ENCODE data around the gene MAML3.

The MAML3 gene

GRCh38 chr4:139988863-139989765 lies 164.9 kb downstream of the MAML3 start:
- DNase-seq: peak; percentile 96

DNA sequence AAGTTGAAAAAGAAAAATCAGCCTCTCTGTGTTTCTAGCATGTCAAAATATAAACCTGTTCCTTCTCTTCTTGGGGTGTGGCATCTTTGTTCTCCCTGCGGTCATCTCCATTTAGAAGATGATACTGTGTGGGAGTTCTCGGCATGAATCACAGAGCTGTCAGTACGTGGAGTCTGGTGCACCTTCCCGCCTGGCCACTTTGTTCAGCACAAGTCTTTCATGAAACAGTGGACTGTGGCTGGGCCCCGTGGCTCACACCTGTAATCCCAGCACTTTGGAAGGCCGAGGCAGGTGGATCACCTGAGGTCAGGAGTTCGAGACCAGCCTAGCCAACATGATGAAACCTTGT lies 166.5 kb downstream of the MAML3 start:
- DNase-seq: no peak

GRCh38 chr4:139986689-139987501 lies 167.1 kb downstream of the MAML3 start:
- peak; percentile 17 for DNase-seq

DNA sequence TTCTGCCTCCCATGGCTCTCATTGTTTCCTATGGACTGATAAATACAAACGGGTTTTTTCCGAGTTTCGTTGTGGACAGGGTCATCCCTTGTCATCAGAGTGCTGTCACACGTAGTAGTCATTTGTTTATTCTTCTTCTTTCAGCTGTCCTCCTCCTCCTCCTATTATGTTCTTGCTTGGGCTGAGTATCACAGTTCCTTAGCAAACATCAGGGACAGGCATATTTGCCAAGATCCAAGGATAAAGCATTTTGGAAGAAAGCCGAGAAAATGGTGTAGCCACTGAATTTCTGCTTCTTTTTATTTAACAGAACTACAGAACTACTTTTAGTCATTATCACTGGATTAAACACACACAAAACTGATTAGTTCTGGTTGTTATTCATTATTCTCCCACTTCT lies 167.9 kb downstream of the MAML3 start:
- no peak for DNase-seq

- no peak for DNase-seq
Measured at GRCh38 chr4:139985401-139985800, 168.6 kb downstream of the MAML3 start.

DNA sequence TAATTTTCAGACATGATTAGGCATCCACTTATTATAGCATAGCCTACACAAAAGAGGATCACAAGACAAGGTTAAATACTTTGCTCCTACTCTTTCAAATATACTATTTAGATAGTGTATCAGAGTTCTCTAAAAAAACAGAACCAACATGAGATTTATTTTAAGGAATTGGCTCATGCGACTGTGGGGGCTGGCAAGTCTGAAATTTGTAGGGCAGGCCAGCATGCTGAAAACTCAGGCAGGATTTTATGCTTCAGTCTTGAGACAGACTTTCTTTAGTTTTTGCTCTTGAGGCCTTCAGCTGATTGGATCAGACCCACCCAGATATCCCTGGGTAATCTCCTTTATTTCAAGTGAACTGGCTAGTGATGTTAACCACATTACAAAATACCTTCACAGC lies 169.5 kb downstream of the MAML3 start:
- no peak for DNase-seq

DNA sequence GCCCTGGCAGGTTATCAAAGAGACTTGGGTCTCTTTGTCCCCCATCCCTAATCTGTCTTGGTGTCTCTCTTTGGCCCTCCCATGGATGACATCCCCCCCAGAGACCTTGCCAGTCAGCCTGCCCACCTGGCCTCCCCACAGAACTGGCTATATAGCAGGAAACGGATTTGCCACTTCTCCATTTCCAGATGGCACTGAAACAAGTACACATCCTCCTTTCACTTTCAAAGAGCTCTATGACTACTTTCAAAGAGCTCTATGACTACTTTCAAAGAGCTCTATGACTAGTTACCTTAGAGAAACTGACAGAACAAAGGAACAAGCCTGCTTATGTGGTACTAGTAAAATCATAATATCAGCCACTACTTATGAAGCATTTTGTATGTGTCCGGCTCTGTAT lies 175.3 kb downstream of the MAML3 start:
- DNase-seq: no peak

- DNase-seq: no peak
Measured at GRCh38 chr4:139977838-139978609, 176.0 kb downstream of the MAML3 start.

- peak; percentile 27 for DNase-seq
Measured at GRCh38 chr4:139975830-139976272, 178.1 kb downstream of the MAML3 start.

DNA sequence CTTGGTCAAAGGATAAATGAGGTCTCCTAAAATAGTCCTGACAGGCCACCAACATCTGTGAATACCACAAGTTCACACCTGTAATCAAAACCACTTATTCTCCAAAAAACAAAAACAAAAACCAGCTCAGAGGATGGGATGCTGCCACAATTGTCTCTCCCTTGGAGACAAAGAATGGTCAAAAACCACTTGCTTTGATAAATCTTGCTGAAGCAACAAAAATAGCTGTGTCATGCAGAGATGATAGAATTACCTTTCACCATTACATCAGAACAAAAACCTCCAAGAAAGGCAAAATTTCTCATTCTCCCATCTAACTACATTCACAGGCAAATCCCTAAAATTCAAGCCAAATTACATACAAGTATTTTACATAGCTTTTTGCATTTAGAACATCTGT lies 180.4 kb downstream of the MAML3 start:
- peak; percentile 22 for DNase-seq

DNA sequence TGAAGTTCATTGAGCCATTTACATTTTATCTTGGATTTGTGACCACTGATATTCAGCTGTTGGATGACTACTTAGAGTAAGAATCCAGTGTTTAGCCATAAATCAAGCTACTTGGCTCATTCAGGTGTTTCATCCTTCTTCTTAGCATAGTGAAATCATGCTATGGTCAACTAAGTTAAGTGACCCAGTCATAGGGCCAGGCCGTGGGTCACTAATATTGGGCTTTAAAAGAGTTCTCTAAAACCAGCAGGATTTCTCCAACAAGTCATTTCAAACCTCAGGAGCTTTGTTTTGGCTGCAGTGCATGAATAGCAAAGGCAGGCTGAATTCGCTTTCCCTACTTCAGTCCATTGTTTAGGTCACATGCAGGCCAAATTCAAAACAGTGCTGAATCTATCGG lies 181.0 kb downstream of the MAML3 start:
- peak; percentile 45 for DNase-seq

DNA sequence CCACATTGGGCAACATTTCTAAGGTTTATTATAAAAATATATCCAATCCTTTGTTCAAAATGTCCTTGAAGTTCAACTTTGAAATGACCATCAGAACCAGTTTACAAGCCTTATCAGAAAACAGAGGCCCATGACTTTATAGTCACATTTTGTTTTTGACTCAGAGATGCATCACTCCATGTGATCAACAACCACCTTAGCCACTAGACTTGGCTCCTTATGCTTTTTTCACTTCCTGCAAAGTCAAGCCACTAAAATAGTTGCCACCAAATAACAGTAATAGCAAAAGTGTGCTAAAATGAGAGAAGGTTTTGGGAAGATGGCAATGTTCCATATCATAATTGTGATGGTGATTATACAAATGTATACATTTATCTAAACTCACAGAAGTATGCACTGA lies 181.7 kb downstream of the MAML3 start:
- no peak for DNase-seq

- DNase-seq: no peak
Measured at GRCh38 chr4:139971111-139971510, 182.9 kb downstream of the MAML3 start.

DNA sequence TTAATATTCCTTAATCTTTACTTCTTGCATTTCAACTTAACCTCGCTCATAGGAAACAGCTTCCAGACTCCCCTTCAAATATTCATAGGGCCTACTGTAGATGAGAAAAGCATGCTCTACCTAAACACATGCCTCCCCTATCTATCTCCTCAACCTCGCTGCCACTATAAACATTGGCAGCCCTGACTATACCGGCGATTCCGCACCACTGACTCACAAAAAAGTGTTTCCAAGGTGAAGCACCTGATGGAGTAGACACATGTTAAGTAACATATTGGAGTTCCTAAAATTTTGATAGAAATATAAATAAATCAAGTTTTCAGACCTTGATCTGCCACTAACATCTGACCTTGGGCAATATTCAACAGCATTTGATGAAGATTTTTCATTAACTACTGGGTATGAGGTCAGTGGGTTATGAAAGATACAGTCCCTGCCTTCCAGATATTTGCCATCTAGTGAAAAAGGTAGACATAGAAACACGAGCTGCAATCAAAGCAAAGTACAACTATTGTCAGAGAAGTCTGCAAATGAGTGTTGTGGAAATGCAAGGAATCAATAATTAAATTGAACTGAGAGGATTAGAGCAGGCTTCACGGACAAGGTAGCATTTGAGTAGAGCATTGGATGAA lies 184.2 kb downstream of the MAML3 start:
- DNase-seq: no peak

- no peak for DNase-seq
Measured at GRCh38 chr4:139968831-139969230, 185.2 kb downstream of the MAML3 start.

DNA sequence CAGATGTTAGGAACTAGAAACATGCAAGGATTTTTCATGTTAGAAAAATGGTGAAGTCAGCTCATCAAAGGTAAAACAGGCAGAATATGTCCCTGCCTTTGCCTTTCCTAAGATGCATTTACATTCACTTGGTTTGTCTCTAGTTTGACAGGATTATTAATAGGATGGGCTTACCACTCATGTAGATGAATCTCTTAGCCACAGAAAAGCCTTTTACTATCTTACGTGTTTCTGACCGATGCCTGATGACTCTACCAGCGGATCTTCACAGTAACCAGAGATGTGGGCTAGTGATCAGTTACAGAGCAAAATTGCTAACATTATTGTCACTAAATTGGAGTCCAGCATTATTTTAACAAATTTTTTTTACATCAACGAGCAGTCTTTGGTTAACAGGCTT lies 187.6 kb downstream of the MAML3 start:
- no peak for DNase-seq

- DNase-seq: no peak
Measured at GRCh38 chr4:139965789-139966188, 188.2 kb downstream of the MAML3 start.

DNA sequence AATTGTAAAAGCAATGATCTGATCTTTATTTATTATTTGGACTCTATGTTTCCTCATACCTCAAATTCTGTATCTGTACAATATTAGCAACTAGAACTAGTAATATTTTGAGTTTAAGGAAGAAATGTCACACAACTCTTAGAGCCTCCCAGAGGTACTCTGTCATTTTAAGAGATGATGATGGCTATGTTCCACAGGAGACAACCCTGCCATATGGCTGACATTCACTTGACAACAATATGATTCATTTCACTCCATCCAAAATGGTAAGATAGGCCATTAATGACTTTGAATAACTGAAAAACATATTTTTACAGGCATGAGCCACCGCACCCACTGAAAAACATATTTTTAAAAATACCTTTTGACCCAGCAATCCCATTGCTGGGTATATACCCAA lies 190.3 kb downstream of the MAML3 start:
- no peak for DNase-seq

GRCh38 chr4:139962130-139962684 lies 191.8 kb downstream of the MAML3 start:
- DNase-seq: no peak

GRCh38 chr4:139961344-139961946 lies 192.5 kb downstream of the MAML3 start:
- DNase-seq: no peak

DNA sequence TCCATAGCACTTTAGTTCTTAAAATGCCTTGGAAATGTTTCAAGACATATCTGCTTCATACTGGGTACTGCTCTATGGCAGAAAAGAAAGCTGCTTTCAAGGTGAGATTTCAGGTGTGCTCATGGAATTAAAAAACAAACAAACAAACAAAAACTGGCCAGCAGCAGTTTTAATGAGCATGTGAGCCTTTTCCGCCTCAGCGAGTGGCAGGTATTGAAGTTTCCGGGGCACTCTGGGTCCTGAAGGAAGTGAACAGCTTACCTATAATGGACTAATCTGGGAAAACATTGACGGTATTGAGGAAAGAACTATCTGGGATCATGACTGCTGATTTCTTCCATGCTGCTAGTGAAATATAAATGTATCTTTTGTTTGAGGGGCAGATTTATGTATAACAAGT lies 194.6 kb downstream of the MAML3 start:
- DNase-seq: no peak

DNA sequence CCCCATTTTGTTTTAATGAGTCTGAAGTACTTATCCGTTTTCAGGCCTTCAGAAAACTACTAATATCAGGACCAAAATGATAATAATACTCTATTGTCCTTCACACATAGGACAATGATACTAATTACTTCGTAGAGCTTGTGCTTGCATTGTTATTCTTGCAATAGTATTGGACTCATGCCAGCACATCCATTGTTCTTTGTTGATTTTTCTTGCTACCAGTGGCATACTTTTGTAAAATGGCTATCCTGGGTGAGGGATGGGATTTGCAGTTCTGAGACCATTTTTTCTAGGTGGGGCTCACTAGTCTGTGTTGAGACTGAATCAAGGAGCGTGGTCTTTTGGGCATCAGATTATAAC lies 195.3 kb downstream of the MAML3 start:
- no peak for DNase-seq

Data from fibroblast of skin of right biceps (primary cell).